GM21360 (cell line): ENCODE measurements around the gene UBA3.

Experiments
- ATAC-seq: cut with Tn5 transposase; IDR thresholded peaks from one replicate; pipeline ENCODE4 v1.9.1; 2021; ENCODE audit warnings: mild to moderate bottlenecking, moderate library complexity; ENCODE audit not compliant: unreplicated experiment

Gene UBA3

GRCh38 chr3:69102384-69102783, 22.2 kb upstream of the UBA3 start:
- ATAC-seq: no peak

- ATAC-seq: no peak
These were observed 19.4 kb upstream of the UBA3 start for GRCh38 chr3:69099576-69099975.

DNA sequence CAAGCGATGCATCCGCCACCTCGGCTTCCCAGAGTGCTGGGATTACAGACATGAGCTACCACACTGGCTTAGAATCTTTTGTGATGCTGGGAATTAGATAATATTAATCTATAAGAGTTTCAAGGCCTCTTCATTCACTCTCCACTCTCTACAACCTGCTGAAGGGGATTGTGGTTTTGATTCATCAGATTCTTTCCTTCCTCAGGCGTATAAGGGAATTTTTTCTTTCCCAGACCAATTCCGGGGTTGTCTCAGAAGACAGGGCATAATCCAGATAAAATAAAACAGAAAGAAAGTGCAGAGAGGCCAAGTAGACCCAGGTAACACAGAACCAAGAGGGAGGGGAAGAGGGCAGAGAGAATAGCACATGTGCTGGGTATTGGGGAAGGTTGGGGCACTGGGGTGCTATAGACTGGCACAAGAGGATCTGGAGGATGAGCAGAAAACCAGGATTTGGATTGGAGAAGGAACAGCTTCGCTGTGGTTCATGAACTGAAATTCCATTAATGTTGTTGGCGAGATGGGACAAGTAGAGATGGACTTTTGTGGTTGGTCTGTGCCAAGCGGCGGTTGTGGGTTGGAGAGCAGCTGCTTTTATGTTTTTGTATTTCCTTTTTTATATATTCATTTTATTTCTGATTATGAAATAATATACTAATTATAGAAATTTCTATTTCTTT, 17.4 kb upstream of the UBA3 start:
- ATAC-seq: no peak

GRCh38 chr3:69096299-69096698, 16.1 kb upstream of the UBA3 start:
- no peak for ATAC-seq

- no peak for ATAC-seq
These were observed 15.5 kb upstream of the UBA3 start for GRCh38 chr3:69095636-69096035.

DNA sequence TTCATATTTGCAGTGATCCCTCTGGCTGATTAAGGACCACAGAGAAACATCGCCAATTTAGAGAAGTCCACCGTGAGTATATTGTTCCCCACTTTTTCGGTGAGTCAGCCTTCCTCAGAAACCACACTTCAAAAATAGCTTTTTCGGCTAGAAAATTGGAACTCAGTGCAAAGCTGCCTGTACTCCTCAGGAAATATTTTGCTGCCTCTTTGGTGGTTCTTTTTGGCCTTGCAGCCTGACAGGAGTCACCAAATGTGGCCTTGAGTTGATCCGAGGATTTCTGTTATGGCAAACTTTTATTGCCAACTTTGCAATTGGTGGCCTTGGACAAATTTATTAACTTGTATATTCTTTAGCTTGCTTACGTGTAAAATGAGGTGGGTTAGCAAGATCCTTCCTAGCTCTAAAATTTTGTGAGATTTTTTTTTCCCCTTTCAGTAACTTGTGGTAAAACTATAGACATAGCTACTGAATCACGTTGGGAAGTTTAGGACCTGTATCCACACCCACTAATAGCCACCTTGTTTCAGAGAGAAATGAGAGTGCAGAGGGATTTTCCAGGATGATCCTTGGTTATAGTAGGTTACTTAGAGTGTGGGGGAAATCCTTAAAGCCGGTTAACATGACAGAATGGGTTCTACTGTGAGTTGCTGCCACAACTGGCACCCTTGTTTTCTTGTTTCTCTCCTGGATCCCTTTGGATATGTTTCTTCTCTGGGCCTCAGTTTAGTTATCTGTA, 14.5 kb upstream of the UBA3 start:
- ATAC-seq: no peak

DNA sequence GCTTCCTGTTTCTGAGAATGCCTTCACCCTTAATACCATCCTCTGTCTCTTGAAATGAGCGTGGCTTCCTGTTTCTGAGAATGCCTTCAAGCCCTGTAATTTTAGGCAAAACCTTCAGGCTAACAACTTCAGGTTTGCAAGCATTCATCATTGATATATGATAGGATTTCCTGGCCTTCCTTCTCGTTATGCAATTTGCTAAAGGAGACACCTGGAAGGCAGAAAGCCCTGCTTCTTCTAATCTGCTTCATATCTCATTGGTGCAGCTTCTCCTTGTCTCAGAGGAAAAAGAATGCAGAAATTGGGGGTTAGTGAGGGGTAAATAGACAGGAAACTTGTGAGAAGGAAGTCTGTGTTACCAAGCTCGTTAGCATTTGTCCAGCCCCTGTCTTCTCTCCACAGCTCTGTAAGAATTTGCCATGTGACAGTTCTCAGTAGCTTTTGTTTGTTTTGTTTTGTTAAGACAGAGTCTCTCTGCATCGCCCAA, 11.9 kb upstream of the UBA3 start:
- peak; percentile 79 for ATAC-seq

DNA sequence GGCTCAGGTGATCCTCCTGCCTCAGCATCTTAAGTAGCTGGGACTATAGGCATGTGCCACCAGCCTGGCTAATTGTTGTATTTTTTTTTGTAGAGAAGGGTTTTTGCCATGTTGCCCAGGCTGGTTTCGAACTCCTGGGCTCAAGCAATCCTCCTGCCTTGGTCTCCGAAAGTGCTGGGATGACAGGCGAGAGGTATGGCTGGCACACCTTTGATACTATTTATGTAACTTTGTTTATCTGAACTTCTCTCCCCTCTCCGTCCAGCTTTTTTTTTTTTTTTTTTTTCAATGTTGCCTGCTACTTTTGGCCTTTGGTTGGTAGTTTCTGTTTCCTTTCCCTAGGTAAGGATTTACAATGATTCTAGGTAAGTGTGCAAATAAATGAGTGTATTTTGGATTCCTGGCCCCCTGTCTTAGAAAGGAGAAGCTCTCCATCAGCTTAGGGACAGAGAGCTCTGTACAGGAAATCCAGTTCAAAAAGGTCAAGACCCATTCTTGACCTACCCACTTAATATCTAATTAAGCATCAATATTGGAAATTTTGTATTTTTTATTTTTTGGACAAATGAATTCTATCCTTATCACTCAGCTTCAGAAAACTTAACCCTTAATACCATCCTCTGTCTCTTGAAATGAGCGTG, 11.3 kb upstream of the UBA3 start:
- no peak for ATAC-seq

DNA sequence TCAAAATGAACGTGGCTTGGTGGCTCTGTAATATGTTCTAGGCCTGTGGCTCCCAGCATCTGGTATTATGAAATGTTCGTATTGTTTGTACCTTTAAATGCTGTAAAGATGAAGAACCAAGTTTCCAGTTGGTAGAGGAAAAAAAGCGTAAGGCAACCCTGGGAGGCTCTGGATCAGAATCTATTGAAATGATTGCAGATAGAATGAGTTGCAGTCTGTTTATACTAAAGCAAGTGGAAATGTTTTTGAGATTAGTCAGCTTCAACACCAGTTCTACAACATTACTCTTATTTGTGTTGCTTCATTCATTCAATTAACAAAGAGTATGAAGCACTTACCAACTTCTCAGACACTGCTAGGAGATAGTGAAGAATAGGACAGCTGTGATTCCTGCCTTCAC, 9.9 kb upstream of the UBA3 start:
- ATAC-seq: no peak

GRCh38 chr3:69088063-69088462, 7.9 kb upstream of the UBA3 start:
- no peak for ATAC-seq

DNA sequence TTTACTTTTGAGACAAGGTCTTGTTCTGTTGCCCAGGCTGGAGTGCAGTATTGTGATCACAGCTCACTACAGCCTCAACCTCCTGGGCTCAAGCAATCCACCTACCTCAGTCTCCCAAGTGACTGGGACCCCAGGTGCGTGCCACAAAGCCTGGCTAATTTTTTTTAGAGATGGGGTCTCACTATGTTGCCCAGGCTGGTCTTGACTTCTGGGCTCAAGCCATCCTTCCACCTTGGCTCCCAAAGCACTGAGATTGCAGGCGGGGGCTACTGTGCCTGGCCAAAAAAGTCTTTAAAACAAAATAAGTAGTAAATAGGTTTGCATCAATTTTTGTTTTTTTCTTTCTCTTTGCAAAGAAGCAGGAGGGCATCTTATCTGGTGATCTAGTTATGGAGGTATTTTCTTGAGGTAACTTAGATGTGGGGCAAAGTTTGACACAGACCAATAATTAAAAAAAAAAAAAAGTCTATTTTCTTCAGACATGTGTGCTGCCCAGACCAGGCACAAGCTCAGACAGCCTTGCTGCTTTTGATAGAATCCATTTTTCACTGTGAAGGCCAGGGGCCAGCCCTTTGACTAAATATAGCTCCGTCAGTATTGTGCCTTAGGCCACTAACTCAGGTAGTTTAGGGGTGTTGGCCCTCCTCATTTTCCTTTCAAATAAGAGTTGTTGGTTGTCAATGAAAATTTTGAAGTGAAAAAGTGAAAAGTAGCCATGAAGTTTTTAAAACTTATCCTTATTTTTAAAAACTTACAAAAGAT, 7.0 kb upstream of the UBA3 start:
- ATAC-seq: no peak

DNA sequence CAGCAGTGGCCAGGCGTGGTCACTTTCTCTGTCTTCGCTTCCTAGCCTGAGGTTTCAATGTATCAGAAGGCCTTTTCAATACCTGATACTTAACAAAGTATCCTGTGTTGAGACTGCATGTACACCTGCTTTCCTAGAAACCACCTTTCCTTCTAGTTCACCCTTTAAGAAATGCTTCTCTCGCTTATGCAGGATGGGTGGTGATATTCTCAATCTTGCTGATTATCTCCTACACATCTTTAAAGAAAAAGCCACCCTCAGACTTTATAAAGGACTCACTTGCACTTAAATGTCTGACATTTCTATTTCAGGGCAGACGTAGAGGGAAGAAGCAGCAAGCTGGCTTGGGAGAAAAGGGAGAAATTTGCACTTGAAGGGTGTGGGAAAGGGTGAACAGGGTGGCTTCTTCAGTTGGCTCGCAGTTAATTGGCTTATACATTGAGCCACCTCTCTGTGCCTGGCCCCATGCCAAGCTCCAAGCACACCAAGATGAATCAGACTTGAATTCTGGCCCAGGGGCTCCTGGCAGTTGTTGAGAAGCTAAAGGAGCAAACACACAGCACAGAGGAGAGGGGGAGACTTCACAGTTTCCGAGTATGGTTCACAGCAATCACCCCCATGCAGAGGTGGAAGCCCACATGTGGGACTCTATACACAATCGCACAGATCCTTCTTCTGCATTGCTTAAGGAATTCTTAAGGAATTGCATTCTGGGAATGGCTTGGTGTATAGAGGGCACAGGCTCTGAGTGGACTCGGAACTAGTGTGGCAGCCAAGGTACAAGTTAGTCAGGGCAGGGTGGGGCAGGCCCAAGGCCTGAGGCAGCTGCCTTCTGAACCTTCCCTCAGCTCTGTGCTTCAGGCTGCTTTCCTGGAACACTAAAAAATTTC, 5.9 kb upstream of the UBA3 start:
- no peak for ATAC-seq

- ATAC-seq: no peak
These were observed 5.1 kb upstream of the UBA3 start for GRCh38 chr3:69085168-69085832.

GRCh38 chr3:69084326-69085167, 4.4 kb upstream of the UBA3 start, which contains the start of gene ARL6IP5:
Gene ARL6IP5, plus strand, starts transcription at chr3:69084937. Its CDS starts 111 bp downstream, at chr3:69085048.
- ATAC-seq: peak; percentile 50

DNA sequence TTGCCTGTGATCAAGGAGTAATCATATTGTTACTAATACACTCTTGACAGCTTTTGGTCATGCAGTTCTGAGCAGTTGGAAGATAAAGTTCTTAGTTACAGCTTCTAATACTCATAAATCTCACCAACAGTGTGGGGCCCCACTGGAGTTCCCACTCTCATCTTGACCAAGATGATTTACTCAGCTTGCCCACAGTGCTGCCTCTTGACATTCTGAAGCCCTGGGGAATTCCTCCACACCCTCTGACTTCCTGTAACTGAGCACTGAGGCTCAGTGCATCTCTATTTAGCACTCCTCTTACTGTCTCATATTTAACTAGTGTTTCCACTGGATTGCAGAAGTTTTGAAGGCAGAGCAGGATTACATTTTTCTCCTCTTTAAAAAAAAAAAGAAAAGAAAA, 2.6 kb upstream of the UBA3 start:
- peak; percentile 50 for ATAC-seq

DNA sequence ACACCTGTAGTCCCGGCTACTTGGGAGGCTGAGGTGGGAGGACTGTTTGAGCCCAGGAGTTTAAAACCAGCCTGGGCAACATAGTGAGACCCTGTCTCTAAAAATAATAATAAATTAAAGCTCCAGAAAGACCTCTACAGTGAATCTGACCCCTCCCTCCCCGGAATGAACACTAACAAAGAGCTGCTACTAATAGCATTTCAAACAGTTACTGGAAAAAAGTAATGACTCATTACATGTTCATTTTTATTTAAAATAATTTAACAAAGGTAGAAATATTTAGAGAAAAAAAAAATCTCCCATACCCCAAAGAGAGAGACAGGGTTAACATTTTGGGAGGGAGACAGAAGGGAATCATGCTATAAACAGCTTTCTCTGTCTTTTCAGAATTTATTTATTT, 2.2 kb upstream of the UBA3 start:
- ATAC-seq: no peak

- no peak for ATAC-seq
These were observed 1.6 kb upstream of the UBA3 start for GRCh38 chr3:69081583-69082262.
